HCT116 (cell line): Measurements from ENCODE around the gene CDK9. TPM values are rescaled to one million over a fixed set of nuclear protein-coding genes. Genes with fewer than 3 reads are reported as not detected.

Experiments used
- ATAC-seq: fragments of 200-7000 bp; cut with Tn5 transposase; 2 replicates; pipeline ENCODE4 v1.9.1; 2020; ENCODE audit warnings: mild to moderate bottlenecking, moderate library complexity
- BruUV-seq: library from RNA; stranded (reverse); fragments of 400-500 nt; replicated peaks from 2 replicates; lab custom pipeline; 2021; lab: Mats Ljungman, UMichigan
- CTCF ChIA-PET: fragments of 300-600 bp; sonication (Branson Sonifier 250); formaldehyde crosslinking; loops from one replicate; lab custom pipeline; 2021; ENCODE audit warnings: antibody characterized with exemption; lab: Charles Lee
- POLR2A ChIA-PET: fragments of 300-600, 350-600 bp; sonication (Branson Sonifier 250); formaldehyde crosslinking; loops from one replicate; lab custom pipeline; 2021; ENCODE audit warnings: antibody characterized with exemption; lab: Charles Lee
- RAD21 ChIA-PET, 2 experiments: fragments of 300-600 bp; sonication (Branson Sonifier 250); formaldehyde crosslinking; loops; one replicate each; lab custom pipeline; 2023; ENCODE audit warnings: low total read pairs in 2 of 2; ENCODE audit not compliant: uncharacterized antibody in 2 of 2, unreplicated experiment in 2 of 2, low non-redundant PET in 1 of 2; lab: Charles Lee
- DNase-seq: peaks from one replicate; pipeline ENCODE4 v3.0.0-alpha.2; 2010; ENCODE audit warnings: low read depth, low spot score
- H2AFZ ChIP-seq: fragments of 200-600 bp; shearing (Covaris generic), sonication (generic); 2 replicates; pipeline ENCODE4 v1.6.1; 2017; ENCODE audit warnings: low read depth, mixed run types, mixed read lengths, antibody characterized with exemption, low read length; ENCODE audit not compliant: poor library complexity, severe bottlenecking
- H3K27ac ChIP-seq: 2 replicates; pipeline ENCODE4 v1.5.1; 2012; ENCODE audit warnings: low read depth, low read length
- H3K27me3 ChIP-seq: fragments of 200-600 bp; sonication (generic); 2 replicates; pipeline ENCODE4 v1.6.1; 2016; ENCODE audit warnings: mixed run types, low read length, mixed read lengths; ENCODE audit not compliant: insufficient read depth
- H3K36me3 ChIP-seq, 2 experiments: fragments of 200-500 bp in 1 of 2; fragments of 200-600 bp in 1 of 2; sonication (Bioruptor generic) in 1 of 2; sonication (generic) in 1 of 2; 2 replicates each; pipeline versions ENCODE4 v1.5.1 to v1.6.1; 2014 to 2016; ENCODE audit warnings: low read length in 2 of 2, inconsistent platforms in 1 of 2, mixed read lengths in 1 of 2, mixed run types in 1 of 2; ENCODE audit not compliant: insufficient read depth in 2 of 2, control insufficient read depth in 1 of 2
- H3K4me1 ChIP-seq, 2 experiments: fragments of 200-600 bp in 1 of 2; sonication (generic) in 1 of 2; 2 replicates each; pipeline versions ENCODE4 v1.5.1 to v1.6.1; 2012 to 2017; ENCODE audit warnings: low read length in 2 of 2, inconsistent platforms in 1 of 2, mild to moderate bottlenecking in 1 of 2, mixed read lengths in 1 of 2, mixed run types in 1 of 2, moderate library complexity in 1 of 2; ENCODE audit not compliant: insufficient read depth in 2 of 2, control insufficient read depth in 1 of 2
- H3K4me2 ChIP-seq: fragments of 200-600 bp; sonication (generic); 2 replicates; pipeline ENCODE4 v1.6.1; 2017; ENCODE audit warnings: mixed run types, low read length, mixed read lengths
- H3K4me3 ChIP-seq, 2 experiments: fragments of 200-600 bp in 1 of 2; sonication (generic) in 1 of 2; replicated peaks in 1 of 2; 2 replicates each; pipeline ENCODE4 v1.5.1; 2011 to 2016; ENCODE audit warnings: low read length in 2 of 2, control low read depth in 1 of 2, low read depth in 1 of 2, mild to moderate bottlenecking in 1 of 2, mixed read lengths in 1 of 2, mixed run types in 1 of 2
- H3K79me2 ChIP-seq: fragments of 200-600 bp; sonication (generic); 2 replicates; pipeline ENCODE4 v1.6.1; 2017; ENCODE audit warnings: mild to moderate bottlenecking, mixed run types, low read length, moderate library complexity, mixed read lengths; ENCODE audit not compliant: insufficient read depth
- H3K9ac ChIP-seq: fragments of 200-600 bp; sonication (generic); 2 replicates; pipeline ENCODE4 v1.6.1; 2016; ENCODE audit warnings: low read length, mixed read lengths
- H3K9me2 ChIP-seq: fragments of 200-600 bp; sonication (generic), shearing (Covaris generic); 2 replicates; pipeline ENCODE4 v1.6.1; 2017; ENCODE audit warnings: mixed run types, mild to moderate bottlenecking, moderate library complexity; ENCODE audit not compliant: insufficient read depth
- H3K9me3 ChIP-seq, 2 experiments: fragments of 200-500 bp in 1 of 2; fragments of 200-600 bp in 1 of 2; sonication (Bioruptor generic) in 1 of 2; sonication (generic) in 1 of 2; 2 replicates each; pipeline ENCODE4 v1.6.1; 2014 to 2017; ENCODE audit warnings: low read length in 2 of 2, mixed read lengths in 2 of 2, inconsistent platforms in 1 of 2, low read depth in 1 of 2, mild to moderate bottlenecking in 1 of 2, mixed run types in 1 of 2, moderate library complexity in 1 of 2; ENCODE audit not compliant: control insufficient read depth in 1 of 2, insufficient read depth in 1 of 2
- H4K20me1 ChIP-seq: fragments of 200-600 bp; sonication (generic), shearing (Covaris generic); 2 replicates; pipeline ENCODE4 v1.6.1; 2017; ENCODE audit warnings: mixed run types, mild to moderate bottlenecking, moderate library complexity; ENCODE audit not compliant: insufficient read depth
- POLR2AphosphoS5 ChIP-seq: IDR thresholded peaks from 2 replicates; pipeline ENCODE4 v1.6.1; 2011; ENCODE audit warnings: mild to moderate bottlenecking, low read depth, low read length, moderate library complexity
- intact Hi-C: fragments of 100-400 bp; cut with micrococcal nuclease; formaldehyde crosslinking; loops from 2 replicates; pipeline ENCODE4 v1.10.0; 2022
- total RNA-seq: library from RNA; stranded (reverse); gene quantifications from one replicate; pipeline ENCODE4 v1.2.1, GENCODE V29; 2021; ENCODE audit not compliant: unreplicated experiment
- TF ChIP-seq, protein P1 (sequence below): IDR thresholded peaks from 2 replicates; pipeline ENCODE4 v1.6.1; 2012
- TF ChIP-seq, protein P2 (sequence below), 3 experiments: fragments of 200-600 bp in 1 of 3; sonication (generic) in 1 of 3; IDR thresholded peaks in 2 of 3; conservative IDR thresholded peaks in 1 of 3; 2 replicates each; pipeline ENCODE4 v1.5.1; 2012 to 2017; ENCODE audit warnings: low read depth in 2 of 3, low read length in 2 of 3, antibody characterized with exemption in 1 of 3, borderline replicate concordance in 1 of 3, control low read depth in 1 of 3, mild to moderate bottlenecking in 1 of 3, mixed read lengths in 1 of 3, mixed run types in 1 of 3, moderate library complexity in 1 of 3; ENCODE audit not compliant: insufficient read depth in 1 of 3

The CDK9 gene
- total RNA-seq, 1 experiment from 2014 or later = 102 TPM

DNA sequence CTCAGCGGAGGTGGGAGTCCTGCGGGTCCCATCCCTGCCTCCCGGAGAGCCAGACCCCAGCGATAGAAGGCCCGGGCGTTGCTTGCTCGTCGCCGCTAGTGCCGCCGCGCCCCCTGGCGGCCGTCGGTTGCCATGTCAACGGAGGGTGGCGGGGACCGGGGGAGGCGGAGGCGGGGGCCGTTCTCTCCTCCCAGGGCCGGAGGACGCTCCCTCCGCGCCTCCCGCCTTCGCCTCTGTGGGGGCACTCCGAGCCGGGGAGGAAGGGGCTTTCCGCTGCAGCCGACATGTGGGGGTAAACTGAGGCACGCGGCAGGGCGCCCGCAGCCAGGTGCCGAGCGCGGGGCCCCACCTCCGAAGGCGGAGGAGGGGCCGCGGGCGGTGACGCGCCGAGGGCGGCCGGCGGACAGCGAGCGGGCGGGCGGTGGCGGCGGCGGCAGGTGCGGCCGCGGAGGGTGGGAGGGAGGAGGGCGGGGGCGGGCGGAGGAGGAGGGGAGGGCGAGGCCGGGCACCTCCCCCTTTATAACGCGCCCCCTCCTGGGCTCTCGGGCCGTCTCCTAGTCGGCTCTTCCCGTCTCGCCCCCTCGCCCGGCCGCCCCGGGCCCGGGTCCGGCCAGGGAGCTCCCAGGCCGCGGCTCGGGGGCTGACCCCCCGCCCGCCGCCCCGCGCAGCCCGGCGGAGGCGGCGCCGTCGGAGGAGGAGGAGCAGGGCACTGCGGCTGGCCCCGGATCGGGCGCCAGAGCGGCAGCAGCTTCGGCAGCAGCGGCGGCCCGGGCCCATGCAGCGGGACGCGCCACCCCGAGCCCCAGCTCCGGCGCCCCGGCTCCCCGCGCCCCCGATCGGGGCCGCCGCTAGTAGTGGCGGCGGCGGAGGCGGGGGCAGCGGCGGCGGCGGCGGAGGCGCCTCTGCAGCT, 556 bp upstream of the CDK9 start:
- Histone ChIP-seq H3K4me2 (peak overlapping the region; percentile 87), H3K27ac (peak overlapping the region; percentile 98), H3K9ac (peak overlapping the region; percentile 89), H3K4me3 (peak overlapping the region; percentile 45 to 90), H2AFZ (no peak overlapping the region), H3K4me1 (peaks cover 11 to 14% of the 10 kb centered on the region in 2 experiments; a peak in 3 of 4 replicates), H3K9me2 (no peaks in the 10 kb centered on the region), H3K27me3 (no peaks in the 10 kb centered on the region), H4K20me1 (peaks cover 31% of the 10 kb centered on the region; the same call in 1 of the 2 replicates), H3K79me2 (peaks cover 43% of the 10 kb centered on the region), H3K9me3 (no peaks in the 10 kb centered on the region), H3K36me3 (peaks cover 29 to 34% of the 10 kb centered on the region in 2 experiments)
- RAD21 ChIA-PET = interaction anchor here (0.5 to 1.2 kb wide), 5 partner anchors 50 to 139 kb away, joined by 3 to 6 read pairs (median 4); partner anchors contain the start of gene TOR2A (in 2 of the 2)
- BruUV-seq = no TSS peak
- POLR2A ChIA-PET = interaction anchor here (0.7 to 1.1 kb wide), 4 partner anchors 11 to 50 kb away, joined by 3 to 6 read pairs (median 3); partner anchors contain the start of gene TOR2A
- 0 out of 2 replicates have a peak, but pooled peaks have one; percentile 26 for TF ChIP-seq POLR2AphosphoS5
- TF ChIP-seq, protein P1, sequence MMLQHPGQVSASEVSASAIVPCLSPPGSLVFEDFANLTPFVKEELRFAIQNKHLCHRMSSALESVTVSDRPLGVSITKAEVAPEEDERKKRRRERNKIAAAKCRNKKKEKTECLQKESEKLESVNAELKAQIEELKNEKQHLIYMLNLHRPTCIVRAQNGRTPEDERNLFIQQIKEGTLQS = no peak
- TF ChIP-seq, protein P2, sequence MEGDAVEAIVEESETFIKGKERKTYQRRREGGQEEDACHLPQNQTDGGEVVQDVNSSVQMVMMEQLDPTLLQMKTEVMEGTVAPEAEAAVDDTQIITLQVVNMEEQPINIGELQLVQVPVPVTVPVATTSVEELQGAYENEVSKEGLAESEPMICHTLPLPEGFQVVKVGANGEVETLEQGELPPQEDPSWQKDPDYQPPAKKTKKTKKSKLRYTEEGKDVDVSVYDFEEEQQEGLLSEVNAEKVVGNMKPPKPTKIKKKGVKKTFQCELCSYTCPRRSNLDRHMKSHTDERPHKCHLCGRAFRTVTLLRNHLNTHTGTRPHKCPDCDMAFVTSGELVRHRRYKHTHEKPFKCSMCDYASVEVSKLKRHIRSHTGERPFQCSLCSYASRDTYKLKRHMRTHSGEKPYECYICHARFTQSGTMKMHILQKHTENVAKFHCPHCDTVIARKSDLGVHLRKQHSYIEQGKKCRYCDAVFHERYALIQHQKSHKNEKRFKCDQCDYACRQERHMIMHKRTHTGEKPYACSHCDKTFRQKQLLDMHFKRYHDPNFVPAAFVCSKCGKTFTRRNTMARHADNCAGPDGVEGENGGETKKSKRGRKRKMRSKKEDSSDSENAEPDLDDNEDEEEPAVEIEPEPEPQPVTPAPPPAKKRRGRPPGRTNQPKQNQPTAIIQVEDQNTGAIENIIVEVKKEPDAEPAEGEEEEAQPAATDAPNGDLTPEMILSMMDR (IDR thresholded peaks at IDR 0.05 in 2 of 3, conservative IDR thresholded peaks at IDR 0.05 in 1 of 3; ENCODE audit: borderline replicate concordance in 1 of 3, insufficient read depth in 1 of 3, low read depth in 2 of 3, low read length in 2 of 3) = peak in 2 of 3 experiments; percentile 75 to 81; a peak in 4 of 6 replicates
- ATAC-seq (peak; percentile 67), DNase-seq (peak; percentile 60)
- intact Hi-C loops = loop anchor here (1.0 to 5.0 kb wide), 3 partner anchors 50 to 194 kb away; partner anchors contain the start of genes ST6GALNAC4 and TOR2A
- CTCF ChIA-PET = interaction anchor here (0.6 to 1.6 kb wide), 10 partner anchors 9 to 135 kb away, joined by 3 to 7 read pairs (median 4); partner anchors contain the start of gene TOR2A
